Neural crest cell (in vitro differentiated cells): Measurements from ENCODE around the gene SNX25. TPM values are rescaled to one million over a fixed set of nuclear protein-coding genes. Genes with fewer than 3 reads are reported as not detected.

Source experiments
- DNase-seq: peaks from one replicate; pipeline ENCODE4 v3.0.0; 2021; ENCODE audit warnings: low read depth, mixed read lengths, low spot score
- H3K27ac Mint-ChIP-seq: one replicate; pipeline ENCODE4 v1.8.0; 2021; ENCODE audit warnings: mild to moderate bottlenecking, mixed read lengths; ENCODE audit not compliant: unreplicated experiment
- H3K27me3 Mint-ChIP-seq: 2 replicates; pipeline ENCODE4 v1.8.0; 2021; ENCODE audit warnings: low read depth, mild to moderate bottlenecking, mixed read lengths
- H3K36me3 Mint-ChIP-seq: 2 replicates; pipeline ENCODE4 v1.8.0; 2021; ENCODE audit warnings: low read depth, mild to moderate bottlenecking, mixed read lengths
- H3K4me1 Mint-ChIP-seq: 2 replicates; pipeline ENCODE4 v1.8.0; 2021; ENCODE audit warnings: mixed read lengths
- H3K4me3 Mint-ChIP-seq: one replicate; pipeline ENCODE4 v1.8.0; 2021; ENCODE audit warnings: mild to moderate bottlenecking, mixed read lengths
- H3K9me3 Mint-ChIP-seq: 2 replicates; pipeline ENCODE4 v1.8.0; 2021; ENCODE audit warnings: mixed read lengths
- total RNA-seq: library from RNA; stranded (reverse); gene quantifications from 2 replicates; pipeline ENCODE4 v1.2.1, GENCODE V29; 2021
- TF ChIP-seq, protein P1 (sequence below): fragments of 200-600 bp; sonication (generic); conservative IDR thresholded peaks from 2 replicates; pipeline ENCODE4 v1.5.0; 2021; ENCODE audit warnings: antibody characterized with exemption, mild to moderate bottlenecking

The SNX25 gene
- total RNA-seq, 1 donor from 2014 or later = 9.7 TPM

GRCh38 chr4:185334326-185334725 is 124.9 kb downstream of the SNX25 start:
- H3K27ac Mint-ChIP-seq = no peak overlapping the region
- H3K27me3 Mint-ChIP-seq = no peaks in the 10 kb centered on the region
- TF ChIP-seq, protein P1, sequence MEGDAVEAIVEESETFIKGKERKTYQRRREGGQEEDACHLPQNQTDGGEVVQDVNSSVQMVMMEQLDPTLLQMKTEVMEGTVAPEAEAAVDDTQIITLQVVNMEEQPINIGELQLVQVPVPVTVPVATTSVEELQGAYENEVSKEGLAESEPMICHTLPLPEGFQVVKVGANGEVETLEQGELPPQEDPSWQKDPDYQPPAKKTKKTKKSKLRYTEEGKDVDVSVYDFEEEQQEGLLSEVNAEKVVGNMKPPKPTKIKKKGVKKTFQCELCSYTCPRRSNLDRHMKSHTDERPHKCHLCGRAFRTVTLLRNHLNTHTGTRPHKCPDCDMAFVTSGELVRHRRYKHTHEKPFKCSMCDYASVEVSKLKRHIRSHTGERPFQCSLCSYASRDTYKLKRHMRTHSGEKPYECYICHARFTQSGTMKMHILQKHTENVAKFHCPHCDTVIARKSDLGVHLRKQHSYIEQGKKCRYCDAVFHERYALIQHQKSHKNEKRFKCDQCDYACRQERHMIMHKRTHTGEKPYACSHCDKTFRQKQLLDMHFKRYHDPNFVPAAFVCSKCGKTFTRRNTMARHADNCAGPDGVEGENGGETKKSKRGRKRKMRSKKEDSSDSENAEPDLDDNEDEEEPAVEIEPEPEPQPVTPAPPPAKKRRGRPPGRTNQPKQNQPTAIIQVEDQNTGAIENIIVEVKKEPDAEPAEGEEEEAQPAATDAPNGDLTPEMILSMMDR = no peak
- no peak overlapping the region for H3K4me3 Mint-ChIP-seq
- peaks cover 12% of the 10 kb centered on the region for H3K9me3 Mint-ChIP-seq
- peaks cover 34% of the 10 kb centered on the region for H3K36me3 Mint-ChIP-seq
- DNase-seq = no peak
- peaks cover 18% of the 10 kb centered on the region for H3K4me1 Mint-ChIP-seq

DNA sequence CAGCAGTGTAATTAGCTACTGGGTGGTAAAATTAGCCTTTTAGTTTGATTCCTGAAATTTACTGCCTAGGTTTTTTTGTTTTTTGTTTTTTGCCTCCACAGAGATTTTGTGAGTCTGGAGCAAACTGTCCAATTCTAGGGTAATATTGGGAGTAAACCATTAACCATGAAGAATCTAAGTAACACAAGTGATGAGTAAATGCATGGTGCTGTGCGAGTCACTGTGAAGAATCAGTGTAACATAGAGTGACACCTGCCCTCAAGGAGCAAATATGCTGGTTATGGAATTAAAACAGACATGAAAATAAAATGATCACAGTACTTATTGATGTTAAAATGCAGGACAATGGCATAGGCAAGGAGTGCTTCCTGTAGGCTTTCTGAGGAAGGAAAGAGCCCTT is 126.2 kb downstream of the SNX25 start:
- Mint-ChIP-seq H3K9me3 (peaks cover 5% of the 10 kb centered on the region), H3K27ac (no peak overlapping the region), H3K36me3 (peaks cover 26% of the 10 kb centered on the region), H3K4me1 (peaks cover 18% of the 10 kb centered on the region), H3K4me3 (no peak overlapping the region), H3K27me3 (no peaks in the 10 kb centered on the region)
- DNase-seq = no peak
- TF ChIP-seq, protein P1 = no peak

- Mint-ChIP-seq H3K4me3 (no peak overlapping the region), H3K9me3 (peaks cover 5% of the 10 kb centered on the region), H3K36me3 (peaks cover 29% of the 10 kb centered on the region), H3K4me1 (no peaks in the 10 kb centered on the region), H3K27ac (no peak overlapping the region), H3K27me3 (no peaks in the 10 kb centered on the region)
- DNase-seq = no peak
- TF ChIP-seq, protein P1 = no peak
Measured at GRCh38 chr4:185339941-185340340, 130.5 kb downstream of the SNX25 start.

GRCh38 chr4:185341377-185341776 is 132.0 kb downstream of the SNX25 start:
- H3K36me3 Mint-ChIP-seq = peaks cover 28% of the 10 kb centered on the region
- peaks cover 5% of the 10 kb centered on the region for H3K9me3 Mint-ChIP-seq
- no peak overlapping the region for H3K27ac Mint-ChIP-seq
- TF ChIP-seq, protein P1 = no peak
- no peaks in the 10 kb centered on the region for H3K27me3 Mint-ChIP-seq
- DNase-seq = no peak
- no peaks in the 10 kb centered on the region for H3K4me1 Mint-ChIP-seq
- no peak overlapping the region for H3K4me3 Mint-ChIP-seq

DNA sequence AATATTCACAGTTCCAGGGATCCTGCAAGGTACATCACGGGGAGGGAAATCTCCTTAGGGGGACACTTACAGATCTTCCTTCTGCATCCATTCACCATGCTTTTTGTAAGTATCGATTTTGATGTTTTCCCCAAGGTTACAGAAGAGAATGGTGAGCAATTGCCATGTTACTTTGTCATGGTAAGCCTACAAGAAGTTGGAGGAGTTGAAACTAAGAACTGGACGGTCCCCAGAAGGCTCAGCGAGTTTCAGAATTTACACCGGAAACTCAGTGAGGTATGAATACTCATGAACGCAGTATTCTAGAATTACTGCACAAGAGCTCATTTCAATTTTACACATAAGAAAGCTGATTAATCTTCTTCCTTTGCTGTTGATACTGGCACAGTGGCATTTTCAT is 132.4 kb downstream of the SNX25 start:
- Mint-ChIP-seq H3K36me3 (peaks cover 26% of the 10 kb centered on the region), H3K9me3 (no peaks in the 10 kb centered on the region), H3K4me3 (no peak overlapping the region), H3K27ac (no peak overlapping the region), H3K4me1 (no peaks in the 10 kb centered on the region), H3K27me3 (no peaks in the 10 kb centered on the region)
- TF ChIP-seq, protein P1 = no peak
- no peak for DNase-seq
